Left cardiac atrium (tissue), 4 donors: ENCODE results near the gene DGKG. TPM values are rescaled to one million over a fixed set of nuclear protein-coding genes. Genes with fewer than 3 reads are reported as not detected.
A peak's percentile ranks its signal among the peaks of the same experiment; 100 is the strongest.

Experiments
- ATAC-seq, 2 donors: fragments of 200-7000 bp; cut with Tn5 transposase; one replicate each; pipeline ENCODE4 v1.9.1; 2020; ENCODE audit warnings: mild to moderate bottlenecking in 2 of 2, moderate library complexity in 2 of 2
- DNase-seq: peaks from one replicate; pipeline ENCODE4 v3.0.0-alpha.2; 2020
- intact Hi-C, 2 donors: fragments of 100-400 bp; cut with DNase I; formaldehyde crosslinking; loops; one replicate each; pipeline versions ENCODE4 v1.14.1 to v1.15.1; 2022 to 2023
- long read RNA-seq: library from polyadenylated mRNA; unstranded; transcript quantifications from one replicate; pipeline ENCODE4 v2.0.0, GENCODE V29; 2021
- total RNA-seq, 2 donors: library from RNA; stranded (reverse); fragmentation: NEBNext Ultra II Directional; extraction: Animal tissue kit (Norgen Biotek cat#: 25700); gene quantifications; one replicate each; pipeline ENCODE4 v1.2.1, GENCODE V29; 2021
- donor health status: DM: no; HTN: yes; CAD: no.
- donor health status: DM: no; HTN: yes; CAD: no; lungs with severe emphysema.
- donor health status: DM: yes; HTN: yes; CAD: no.
- donor health status: Dilated cardiomyopathy.

DGKG gene
- total RNA-seq: 10 to 100 TPM; 13.3 to 23.4 TPM
- long read RNA-seq, partial matches to known transcripts: 0 of 8 reads
- long read RNA-seq, other reads (novel, unspliced or antisense): 5 of 8 reads

DNA sequence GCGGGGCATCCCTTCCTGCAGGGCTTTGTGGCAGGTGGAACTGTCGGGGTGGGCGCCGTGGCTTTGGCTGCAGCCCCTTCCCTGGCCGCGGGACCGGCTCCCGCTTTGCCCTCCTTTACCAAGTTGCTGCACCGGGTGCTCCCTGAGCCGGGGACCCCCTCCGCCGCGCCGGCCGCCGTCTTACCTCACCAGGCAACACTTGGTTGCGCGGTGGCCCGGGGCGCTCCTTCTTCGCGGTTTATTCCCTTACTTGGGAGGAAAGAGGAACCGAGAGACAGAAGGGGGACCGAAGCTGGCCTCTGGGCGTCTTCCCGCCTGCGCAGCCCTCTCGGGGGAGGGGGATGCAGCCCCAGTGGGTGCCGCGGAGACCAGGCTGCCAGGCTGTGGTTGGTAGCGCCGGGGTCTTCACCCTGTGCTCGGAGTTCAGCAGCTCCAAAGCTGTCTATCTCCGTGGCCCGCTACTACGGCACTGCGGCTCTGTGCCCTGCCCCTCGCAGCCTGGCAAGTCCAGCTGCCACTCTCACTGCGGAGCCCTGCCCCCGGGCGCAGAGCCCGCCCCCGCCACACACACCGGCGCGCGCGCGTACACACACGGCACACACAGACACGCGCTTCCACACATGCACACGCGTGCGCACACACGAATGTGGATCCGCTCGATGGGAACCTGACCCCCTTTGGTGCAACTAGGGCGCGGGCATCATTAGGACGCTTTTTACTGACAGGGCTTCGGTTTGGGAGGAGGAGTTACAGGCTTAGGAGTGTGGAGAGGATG, at the start of gene DGKG:
Gene DGKG, minus strand, starts transcription at position 473 of the 775 bp plus-strand sequence. CDS start 41,775 bp downstream, outside the sequence.
- DNase-seq (peak; percentile 70), ATAC-seq (peak; percentile 83 to 85)
- intact Hi-C loops: no loop called here

DNA sequence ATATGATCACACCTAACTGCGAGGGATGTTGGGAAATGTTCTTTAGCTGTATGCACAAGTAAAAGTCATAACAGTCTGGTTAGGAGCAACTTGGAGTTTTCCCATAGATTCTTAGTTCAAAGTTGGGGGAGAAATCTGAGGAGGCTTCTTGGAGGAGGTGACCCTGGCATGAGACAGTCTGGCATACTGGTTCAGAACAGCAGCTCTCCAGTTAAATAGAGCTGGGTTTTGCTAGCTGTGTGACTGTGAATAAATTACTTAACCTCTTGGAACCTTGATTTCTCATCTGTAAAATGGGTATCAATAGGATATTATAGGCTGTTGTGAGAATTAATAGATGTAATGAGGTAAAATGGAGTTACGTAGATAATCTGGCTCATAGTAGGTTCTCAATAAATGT, 49.1 kb upstream of the DGKG start:
- DNase-seq (no peak), ATAC-seq (no peak)
- intact Hi-C loops: no loop called here

GRCh38 chr3:186406669-186407635, 44.9 kb upstream of the DGKG start:
- intact Hi-C loops: no loop called here

DNA sequence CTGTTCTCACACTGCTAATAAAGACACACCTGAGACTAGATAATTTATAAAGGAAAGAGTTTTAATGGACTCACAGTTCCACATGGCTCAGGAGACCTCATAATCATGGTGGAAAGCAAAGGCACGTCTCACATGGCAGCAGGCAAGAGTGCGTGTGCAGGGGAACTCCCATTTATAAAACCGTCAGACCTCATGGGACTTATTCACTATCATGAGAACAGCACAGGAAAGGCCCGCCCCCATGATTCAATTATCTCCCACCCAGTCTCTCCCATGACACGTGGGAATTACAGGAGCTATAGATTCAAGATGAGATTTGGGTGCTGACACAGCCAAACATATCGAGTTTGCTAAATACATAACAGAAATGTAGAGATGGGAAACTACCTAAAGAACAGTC, 39.5 kb upstream of the DGKG start:
- no peak for DNase-seq
- intact Hi-C loops: no loop called here
- no peak for ATAC-seq

More at GRCh38 chr3:186406669-186407635, 44.9 kb upstream of the DGKG start:
- DNase-seq: peak; percentile 68
- ATAC-seq: peak; percentile 93 to 96

DNA sequence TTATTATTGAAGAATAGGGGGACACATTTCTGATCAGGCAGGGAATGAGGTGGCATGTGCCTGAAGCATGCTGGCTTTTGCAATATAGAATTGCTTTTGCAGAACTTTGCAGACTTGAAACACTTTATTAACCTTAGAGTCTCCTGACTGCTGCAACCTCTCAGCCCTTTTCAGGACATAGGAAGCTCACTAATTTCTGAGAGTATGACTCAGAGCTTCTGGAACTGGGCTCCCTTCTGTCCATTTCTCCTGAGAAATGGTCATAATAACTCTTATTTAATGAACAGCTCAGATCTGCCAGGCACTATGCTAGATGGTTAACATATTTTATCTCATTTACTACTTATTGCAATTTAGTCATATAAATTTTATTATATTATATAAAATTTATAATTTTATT, 38.6 kb upstream of the DGKG start:
- DNase-seq (no peak), ATAC-seq (no peak)
- intact Hi-C loops: no loop called here

- ATAC-seq (no peak), DNase-seq (no peak)
- intact Hi-C loops: no loop called here
These were observed 38.0 kb upstream of the DGKG start for GRCh38 chr3:186400026-186400425.

DNA sequence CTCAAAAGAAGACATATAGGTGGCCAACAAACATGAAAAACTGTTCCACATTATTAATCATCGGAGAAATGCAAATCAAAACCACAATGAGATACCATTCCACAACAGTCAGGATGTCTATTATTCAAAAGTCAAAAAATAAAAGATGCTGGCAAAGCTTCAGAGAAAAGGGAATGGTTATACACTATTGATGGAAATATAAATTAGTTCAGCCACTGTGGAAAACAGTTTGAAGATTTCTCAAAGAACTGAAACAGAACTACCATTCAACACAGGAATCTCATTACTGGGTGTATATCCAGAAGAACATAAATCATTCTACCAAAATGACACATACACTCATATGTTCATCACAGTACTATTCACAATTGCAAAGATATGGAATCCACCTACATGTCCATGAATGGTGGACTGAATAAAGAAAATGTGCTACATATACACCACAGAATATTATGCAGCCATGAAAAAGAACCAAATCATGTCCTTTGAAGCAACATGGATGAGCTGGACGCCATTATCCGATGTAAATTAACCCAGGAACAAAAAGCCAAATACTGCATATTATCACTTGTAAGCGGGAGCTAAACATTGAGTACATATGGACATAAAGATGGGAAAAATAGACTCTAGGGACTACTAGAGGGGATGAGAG, 32.7 kb upstream of the DGKG start:
- DNase-seq: no peak
- intact Hi-C loops: no loop called here
- ATAC-seq: no peak

DNA sequence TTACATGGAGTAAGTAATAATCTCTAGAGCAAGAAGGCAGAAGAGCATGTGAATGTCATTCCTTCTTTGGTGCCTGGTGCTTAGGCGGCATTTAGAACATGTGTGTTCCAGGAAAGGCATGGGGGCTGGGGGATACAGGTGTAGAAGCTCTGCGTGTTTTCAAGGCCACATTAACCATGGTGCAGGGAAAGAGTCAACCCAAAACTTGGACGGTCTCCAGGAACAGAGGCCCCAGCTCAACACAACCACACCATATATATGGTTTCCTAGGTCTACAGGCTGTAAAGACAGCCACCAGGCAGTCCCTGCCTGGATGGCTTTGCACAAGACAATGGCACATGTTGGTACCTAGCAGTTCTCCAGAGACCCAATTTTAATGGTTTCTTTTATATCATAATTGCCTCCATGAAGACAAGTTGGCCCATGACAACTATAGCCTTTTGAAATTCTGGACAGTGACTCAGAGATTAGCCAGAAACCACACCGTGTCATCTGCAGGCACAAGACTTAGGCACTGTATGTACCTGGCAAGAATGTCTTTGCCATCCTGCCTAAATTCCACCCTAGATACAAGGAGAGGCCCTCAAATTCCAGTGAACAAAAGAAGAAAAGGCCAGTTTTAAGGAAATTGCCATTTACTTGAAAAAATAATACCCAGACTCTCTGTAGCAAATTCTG, 25.0 kb upstream of the DGKG start:
- ATAC-seq (no peak), DNase-seq (no peak)
- intact Hi-C loops: no loop called here

DNA sequence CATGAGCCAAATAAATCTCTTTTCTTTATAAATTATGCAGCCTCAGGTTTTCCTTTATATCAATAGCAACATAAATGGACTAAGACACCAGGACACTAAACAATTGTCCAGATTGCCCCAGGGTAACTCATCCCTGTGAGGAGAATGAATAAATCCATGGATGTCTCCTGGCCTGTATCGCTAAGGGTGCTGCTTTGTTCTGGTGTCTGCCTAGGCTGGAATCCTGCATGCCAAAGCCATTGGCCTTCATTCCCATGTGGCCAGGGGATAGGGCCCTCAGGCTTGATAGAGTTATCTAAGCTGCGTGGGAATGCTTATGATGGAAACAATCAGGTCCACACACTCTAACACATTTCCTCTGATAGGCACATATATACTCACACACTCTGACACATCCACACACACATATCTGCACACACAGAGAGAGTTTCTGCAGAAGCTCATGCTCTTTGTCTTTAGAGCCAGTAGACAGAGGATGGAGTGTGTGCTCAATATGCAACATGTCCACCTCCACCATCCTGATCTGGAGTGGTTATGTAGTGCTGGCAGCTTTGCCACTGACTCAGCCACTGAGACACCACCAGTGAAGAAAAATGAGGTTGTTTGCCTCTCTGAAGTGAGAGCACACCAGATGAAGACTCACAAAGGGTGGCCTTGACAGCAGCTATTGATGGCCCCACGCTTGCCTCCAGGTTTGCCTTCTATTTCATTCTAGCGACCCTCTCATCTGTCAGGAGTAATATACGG, 24.0 kb upstream of the DGKG start:
- intact Hi-C loops: no loop called here
- no peak for ATAC-seq
- DNase-seq: no peak

DNA sequence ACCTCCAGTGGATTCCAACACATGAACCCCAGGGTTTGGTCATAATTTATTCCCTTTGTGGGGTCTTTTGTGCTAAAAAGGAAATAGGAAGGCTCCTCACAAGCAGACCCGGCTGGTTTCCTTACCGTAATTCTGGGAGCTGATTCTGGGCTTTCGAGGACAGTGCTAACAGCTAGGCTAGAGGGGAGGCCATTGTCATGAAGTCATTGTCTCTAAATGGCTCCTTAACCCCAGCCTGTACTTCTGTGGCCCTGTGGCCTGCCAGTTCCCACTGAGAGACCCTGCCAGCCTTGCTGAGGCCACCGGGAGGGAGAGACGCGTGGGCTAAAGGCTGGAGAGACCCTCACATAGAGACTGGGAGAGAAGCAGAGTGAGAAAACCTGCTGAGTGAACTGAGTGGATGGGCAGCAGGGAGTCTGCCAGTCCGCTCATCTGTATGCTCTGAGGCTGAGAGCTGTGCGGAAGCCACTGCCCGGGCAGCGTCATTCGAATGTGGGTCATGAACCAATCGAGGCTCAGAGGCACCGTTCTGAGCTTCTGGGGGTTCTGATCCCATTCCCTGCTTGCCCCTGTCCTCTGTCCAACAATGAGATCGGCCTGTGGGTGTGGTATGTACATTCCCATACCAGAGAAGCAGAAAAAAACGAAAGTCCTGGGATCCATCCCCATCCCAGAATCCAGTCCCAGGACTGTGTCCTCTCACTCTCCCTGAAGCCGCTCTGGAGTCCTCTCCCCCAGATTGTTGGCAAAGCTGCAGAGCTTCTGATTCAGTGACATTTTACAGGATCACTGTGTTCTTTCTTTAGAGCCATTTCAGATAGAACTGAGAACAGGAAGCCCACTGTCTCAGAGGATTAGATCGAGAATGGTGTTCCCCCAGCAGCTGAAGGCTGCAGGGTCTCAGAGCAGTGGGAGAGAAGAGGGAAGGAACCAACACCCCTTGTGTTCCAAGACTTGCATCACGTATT, 21.3 kb upstream of the DGKG start:
- intact Hi-C loops: no loop called here
- peak; percentile 90 to 93 for ATAC-seq
- no peak for DNase-seq

DNA sequence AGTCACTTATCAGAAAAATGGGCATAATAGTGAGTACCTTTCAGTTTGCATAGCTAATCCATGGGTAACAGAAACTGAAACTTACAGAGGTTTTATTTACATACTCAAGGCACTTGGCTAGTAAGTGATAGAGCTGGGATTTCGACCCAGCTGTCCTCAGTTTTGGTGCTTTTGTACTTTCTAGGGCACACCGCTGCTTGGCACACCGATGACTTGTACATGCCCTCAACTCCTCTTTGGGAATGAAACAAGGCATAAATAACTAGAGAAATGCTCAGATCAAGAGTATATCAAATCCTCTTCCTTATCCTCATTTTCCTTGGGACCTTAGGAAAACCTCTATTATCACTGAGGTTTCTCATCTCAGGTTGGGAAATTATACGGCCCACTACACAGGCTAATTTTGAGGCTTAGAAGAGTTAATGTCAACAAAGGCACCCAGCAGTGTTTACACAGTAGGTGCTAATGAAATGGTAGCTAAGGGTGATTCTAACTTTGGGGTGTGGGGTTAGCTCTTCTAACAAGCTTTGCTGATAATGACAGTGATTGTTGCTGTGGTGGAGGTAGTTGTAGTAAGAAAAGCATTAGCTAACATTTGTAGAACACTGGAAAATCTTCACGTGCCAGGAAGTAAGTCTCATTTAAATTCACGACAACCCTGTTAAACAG, 20.3 kb upstream of the DGKG start:
- intact Hi-C loops: no loop called here
- no peak for DNase-seq
- ATAC-seq: no peak

- intact Hi-C loops: no loop called here
- no peak for DNase-seq
- no peak for ATAC-seq
These were observed 19.6 kb upstream of the DGKG start for GRCh38 chr3:186381424-186382216.

DNA sequence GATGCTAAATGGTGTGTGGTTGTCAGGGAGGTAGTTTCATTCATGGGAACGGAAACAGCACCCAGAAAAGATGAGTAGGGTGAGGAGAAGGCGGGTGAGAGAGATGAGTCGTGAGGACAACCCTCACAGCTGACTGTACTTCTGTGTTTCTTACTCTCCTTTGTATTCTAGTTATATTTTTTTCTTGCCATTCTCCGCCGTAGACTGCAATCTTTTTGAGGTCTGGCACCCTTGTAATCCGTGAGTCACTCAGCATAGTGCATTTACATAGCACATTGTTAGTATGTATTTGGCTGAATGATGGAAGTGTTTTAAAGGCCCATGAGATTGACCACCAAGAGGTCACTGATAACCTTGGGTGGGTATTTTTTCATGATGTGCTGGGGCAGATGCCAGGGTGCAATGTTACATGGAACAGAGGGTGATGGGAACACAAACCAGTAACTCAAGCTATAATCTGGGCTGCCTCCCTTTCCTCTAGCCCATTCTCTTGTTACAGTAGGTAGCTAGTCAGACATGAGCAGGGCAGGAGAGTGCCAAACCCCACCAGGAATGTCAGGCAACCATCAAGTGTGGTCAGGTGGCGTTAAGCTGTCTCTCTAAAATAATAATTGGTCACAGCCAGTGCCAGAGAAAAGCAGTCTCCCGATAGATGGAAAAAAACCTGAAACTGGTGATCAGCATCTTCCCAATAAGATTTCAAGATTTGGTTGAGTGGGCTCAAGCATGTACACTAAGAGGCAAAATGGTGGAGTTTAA, 18.8 kb upstream of the DGKG start:
- DNase-seq: no peak
- ATAC-seq: peak; percentile 47 to 62
- intact Hi-C loops: no loop called here

- no peak for ATAC-seq
- intact Hi-C loops: no loop called here
- DNase-seq: no peak
These were observed 13.4 kb upstream of the DGKG start for GRCh38 chr3:186375443-186375842.

DNA sequence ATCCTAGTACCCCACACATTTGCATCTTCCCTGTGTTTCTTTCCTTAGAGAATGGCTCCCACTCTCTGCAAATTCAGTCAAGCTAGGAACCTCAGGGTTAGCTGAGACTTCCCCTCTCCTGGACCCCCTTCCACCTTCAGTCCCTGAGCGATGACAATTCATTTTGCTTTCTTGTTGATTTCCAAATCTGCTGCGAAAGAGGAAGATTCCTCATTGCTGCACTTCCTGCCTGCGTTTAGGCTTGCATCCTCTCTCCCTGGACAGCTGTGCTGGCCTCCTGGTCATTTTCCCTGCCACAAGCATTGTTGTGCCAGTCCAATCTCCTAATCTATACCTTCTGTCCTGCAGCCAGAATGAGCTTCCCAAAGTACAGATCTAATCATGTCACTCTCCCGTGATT, 12.3 kb upstream of the DGKG start:
- DNase-seq: no peak
- intact Hi-C loops: no loop called here
- no peak for ATAC-seq
